ENCODE results near the gene EMC10.

DNA sequence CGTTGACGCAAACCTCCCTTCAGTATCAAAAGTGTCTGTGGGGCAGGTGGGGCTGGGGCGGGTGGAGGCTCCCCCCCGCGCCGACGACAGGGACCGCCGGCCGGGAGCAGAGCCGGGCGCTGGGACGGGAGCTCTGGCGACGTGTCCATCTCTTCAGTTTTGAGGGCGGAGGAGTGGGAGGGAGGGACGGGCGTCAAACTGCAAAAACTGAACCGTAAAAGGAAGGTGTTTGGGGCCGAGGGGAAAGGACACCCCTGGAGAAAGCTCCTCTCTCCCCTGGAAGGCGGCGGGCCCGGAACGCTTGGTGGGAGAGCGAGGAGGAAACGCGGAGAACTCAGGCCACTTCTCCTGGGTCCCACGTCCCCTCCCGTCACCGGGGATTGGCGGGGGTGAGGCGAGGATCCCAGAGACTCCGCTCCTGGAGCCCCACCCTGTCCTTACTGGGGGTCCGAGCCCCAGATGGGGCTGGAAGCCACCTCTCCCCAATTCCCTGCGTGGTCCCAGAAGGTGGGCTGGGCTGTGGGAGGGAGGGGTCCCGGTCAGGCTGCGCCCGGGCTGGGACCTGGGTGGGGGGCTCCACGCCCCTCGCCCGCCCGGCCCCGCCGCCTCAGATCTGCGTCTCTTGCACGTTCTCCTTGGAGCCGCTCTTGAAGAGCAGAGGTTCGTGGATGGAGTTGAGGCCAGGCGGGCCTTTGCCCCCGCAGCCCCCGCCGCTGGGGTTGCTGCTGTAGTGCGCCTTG is 40.8 kb downstream of the EMC10 start:
- TF ChIP-seq, protein P1, sequence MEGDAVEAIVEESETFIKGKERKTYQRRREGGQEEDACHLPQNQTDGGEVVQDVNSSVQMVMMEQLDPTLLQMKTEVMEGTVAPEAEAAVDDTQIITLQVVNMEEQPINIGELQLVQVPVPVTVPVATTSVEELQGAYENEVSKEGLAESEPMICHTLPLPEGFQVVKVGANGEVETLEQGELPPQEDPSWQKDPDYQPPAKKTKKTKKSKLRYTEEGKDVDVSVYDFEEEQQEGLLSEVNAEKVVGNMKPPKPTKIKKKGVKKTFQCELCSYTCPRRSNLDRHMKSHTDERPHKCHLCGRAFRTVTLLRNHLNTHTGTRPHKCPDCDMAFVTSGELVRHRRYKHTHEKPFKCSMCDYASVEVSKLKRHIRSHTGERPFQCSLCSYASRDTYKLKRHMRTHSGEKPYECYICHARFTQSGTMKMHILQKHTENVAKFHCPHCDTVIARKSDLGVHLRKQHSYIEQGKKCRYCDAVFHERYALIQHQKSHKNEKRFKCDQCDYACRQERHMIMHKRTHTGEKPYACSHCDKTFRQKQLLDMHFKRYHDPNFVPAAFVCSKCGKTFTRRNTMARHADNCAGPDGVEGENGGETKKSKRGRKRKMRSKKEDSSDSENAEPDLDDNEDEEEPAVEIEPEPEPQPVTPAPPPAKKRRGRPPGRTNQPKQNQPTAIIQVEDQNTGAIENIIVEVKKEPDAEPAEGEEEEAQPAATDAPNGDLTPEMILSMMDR (IDR thresholded peaks at IDR 0.05), result no peak
- TF ChIP-seq POLR2A (IDR thresholded peaks at IDR 0.05), result no peak

All from prostate gland (tissue), 2 donors.